ENCODE data around the gene CD8B. TPM values are rescaled to one million over a fixed set of nuclear protein-coding genes. Genes with fewer than 3 reads are reported as not detected.

The CD8B gene
- total RNA-seq: 1.8 TPM

GRCh38 chr2:86861628-86862379 is at the start of gene CD8B:
Gene CD8B, minus strand, starts transcription at chr2:86861886. Its CDS starts 21 bp downstream, at chr2:86861865.

GRCh38 chr2:86790676-86791572 is 70.8 kb downstream of the CD8B start, which contains the start of gene CD8A:
Gene CD8A, minus strand, starts transcription at chr2:86790913. Its CDS starts 88 bp downstream, at chr2:86790825.

Other genes with a start within 250 kb of the CD8B start
- 45.9 TPM for gene RNF103, start 238.0 kb downstream of the CD8B start, total RNA-seq
- 58.8 TPM for gene RMND5A, start 141.6 kb downstream of the CD8B start, total RNA-seq
- gene CD8A, start 71.0 kb downstream of the CD8B start, total RNA-seq: 1.6 TPM
- gene RGPD1, start 80.2 kb upstream of the CD8B start, total RNA-seq: 1.4 TPM
- 7.4 TPM for gene PLGLB1, start 160.0 kb upstream of the CD8B start, total RNA-seq